NCI-H82 (cell line): ENCODE measurements around the gene GFRA4.
A peak's percentile ranks its signal among the peaks of the same experiment; 100 is the strongest.

Source experiments
- DNase-seq: peaks from one replicate; lab custom pipeline; 2025; lab: John Stamatoyannopoulos, UW

GFRA4 gene, protein sequence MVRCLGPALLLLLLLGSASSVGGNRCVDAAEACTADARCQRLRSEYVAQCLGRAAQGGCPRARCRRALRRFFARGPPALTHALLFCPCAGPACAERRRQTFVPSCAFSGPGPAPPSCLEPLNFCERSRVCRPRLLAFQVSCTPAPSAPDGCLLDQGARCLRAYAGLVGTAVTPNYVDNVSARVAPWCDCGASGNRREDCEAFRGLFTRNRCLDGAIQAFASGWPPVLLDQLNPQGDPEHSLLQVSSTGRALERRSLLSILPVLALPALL

GRCh38 chr20:3663031-3663701 is at the start of gene GFRA4:
TSS of gene GFRA4 (minus strand) at chr20:3663399. CDS start at chr20:3663399, 0 bp downstream.
- DNase-seq = peak; percentile 16

GRCh38 chr20:3712279-3712873 is 49.2 kb upstream of the GFRA4 start, which contains the start of gene SIGLEC1:
TSS of gene SIGLEC1 (minus strand) at chr20:3712600. CDS start at chr20:3707128, 5,472 bp downstream.
- DNase-seq = no peak

DNA sequence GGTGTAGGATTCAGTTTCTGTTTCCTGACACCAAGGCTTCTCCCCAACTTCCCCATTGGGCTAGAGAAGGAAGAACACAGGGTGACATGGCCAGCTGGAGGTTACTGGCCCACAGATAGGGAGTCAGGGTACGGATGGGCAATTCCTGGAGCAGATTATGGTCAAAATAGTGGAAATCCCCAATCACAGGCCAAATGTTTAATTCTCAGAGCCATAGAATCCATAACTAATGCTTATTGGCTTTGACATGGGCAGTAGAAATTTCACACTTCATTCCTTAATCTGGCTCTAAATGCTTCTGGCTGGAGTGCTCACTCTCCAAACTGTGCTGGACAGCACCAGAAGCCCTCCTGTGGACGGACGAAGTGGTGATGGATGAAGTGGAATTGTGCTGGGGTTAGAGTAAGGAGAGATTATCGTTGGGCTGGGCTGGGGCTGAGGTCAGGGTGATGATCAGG is 48.3 kb upstream of the GFRA4 start:
- no peak for DNase-seq

DNA sequence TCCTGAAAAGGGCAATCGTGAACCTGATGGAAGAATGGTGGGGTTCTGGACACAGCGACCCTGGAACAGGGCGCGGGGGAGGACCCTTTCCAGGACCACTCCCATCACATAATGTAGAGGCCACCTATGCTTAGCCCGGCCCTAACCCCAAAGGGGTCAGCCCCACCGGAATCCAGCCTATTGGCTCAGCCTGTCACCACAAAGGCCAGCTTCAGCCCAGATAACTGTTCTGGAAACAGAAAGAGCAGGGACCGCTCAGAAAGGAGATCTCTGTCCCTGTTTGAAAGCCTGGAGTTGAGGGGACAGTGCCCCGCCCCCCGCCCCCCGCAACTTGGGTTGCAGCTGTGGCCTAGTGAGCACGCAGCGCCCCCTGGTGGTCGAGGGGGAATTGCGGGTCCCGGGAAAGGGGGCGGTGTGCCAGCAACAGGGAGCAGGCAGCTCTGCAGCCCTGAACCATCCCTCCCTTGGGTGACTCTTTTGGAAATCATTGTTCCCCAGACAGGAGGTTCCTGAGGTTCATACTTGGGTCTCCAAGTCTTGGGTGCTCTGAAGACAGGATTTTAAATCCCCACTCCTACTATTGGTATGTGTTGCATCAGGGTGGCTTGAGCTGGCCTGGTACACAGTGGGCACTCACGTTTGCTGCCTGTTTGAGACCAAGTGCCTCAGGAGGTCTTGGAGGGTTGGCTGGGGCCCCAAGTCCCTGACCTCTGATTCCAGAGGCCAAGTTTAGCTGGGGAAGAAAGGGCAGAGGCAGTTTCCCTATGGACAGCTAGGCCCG is 47.7 kb upstream of the GFRA4 start:
- peak; percentile 68 for DNase-seq

DNA sequence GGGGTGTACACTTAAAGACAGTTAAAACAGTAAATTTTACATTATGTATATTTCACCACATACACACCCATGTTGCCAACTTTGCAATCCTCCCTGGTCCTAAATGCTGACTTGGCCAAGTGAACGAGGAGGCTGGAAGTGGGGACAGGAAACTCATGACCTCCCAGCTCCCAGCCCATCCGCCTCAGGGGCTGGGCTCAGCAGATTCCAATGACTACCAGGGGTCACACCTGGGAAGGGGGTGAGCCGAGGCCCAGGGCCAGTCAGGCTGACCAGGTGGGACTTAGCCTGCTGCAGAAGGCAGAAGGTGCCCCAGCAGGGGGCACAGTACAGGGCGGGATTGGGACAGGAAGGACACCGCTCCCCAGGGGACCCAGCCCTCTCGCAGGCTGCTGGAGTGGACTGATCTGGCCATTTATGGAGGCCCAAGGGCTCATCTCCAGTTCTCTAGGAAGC is 46.8 kb upstream of the GFRA4 start:
- no peak for DNase-seq

DNA sequence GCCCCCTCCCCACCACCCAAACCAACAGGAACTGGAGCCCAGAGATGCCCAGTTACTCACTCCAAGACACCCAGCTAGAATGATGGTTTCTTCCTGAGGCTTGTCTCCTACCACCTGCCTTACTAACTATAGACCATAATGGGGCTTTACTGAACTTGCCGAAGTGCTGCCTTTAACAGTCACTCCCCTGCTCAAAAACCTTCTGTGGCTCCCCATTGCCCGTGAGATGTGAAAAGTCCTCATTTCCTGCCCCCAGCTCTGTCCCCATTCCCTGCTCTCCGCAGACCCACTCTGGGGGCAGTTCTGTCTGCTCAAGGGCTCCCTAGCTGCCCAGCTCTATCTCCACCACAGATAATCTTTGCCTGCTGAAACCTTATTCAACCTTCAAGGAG is 44.3 kb upstream of the GFRA4 start:
- no peak for DNase-seq

- DNase-seq = no peak
These were observed 43.7 kb upstream of the GFRA4 start for GRCh38 chr20:3706774-3707507.

DNA sequence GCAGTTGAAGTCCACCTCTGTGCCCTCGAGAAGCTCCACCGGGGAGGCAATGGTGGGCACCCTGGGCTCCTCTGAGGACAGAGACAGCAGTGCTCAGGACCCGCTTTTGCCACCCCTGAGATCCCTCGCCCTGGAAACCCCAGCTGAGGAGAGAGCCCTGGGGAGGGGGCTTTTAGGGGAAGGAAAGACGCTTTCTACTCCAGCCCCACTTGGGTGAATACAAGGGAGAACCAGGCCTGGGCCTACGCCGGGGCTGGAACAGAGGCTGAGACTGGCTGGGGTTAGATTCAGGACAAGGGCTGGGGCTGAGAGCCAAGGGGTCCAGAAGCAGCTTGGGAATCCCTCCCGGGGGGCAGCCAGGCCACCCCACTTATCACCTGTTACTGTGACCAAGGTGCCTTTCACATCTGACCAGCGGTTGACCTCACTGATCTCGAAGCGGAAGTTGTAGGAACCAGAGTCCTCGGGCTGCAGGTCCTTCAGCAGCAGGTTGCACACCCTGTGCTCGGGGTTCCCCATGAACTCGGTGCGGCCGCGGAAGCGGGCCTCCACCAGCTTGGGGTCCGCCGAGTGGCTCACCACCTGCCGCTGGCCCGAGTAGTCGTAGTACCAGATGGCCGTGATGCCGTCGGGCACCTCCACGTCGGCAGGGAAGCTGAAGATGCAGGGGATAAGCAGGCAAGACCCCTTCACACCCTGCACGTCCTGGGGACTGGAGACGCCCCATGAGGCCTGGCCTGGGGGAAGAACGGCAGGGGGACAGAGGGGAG is 43.0 kb upstream of the GFRA4 start:
- no peak for DNase-seq

DNA sequence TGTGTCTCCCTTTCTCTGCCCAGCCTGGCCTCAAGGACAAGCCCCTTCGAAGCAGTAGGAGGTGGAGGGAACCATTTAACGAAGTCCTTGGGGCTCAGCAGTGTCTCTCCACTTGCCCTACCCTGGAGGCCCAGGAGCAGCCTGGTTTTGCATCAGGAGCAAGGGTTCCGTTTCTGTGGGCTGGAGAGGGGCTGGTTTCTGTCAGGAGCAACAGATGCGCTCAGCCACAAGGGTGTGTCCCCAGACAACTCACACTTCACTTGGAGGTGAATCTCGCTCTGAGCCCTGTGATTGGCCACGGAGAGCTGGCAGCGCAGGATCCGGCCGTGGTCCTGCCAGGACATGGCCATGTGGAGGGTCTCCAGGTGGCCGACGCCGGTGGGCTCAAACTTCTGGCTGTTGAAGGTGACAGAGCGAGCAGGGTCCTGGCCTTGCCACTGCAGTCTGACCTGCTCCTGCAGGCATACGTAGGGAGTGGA is 42.3 kb upstream of the GFRA4 start:
- DNase-seq = no peak

- no peak for DNase-seq
These were observed 40.9 kb upstream of the GFRA4 start for GRCh38 chr20:3704087-3704486.

DNA sequence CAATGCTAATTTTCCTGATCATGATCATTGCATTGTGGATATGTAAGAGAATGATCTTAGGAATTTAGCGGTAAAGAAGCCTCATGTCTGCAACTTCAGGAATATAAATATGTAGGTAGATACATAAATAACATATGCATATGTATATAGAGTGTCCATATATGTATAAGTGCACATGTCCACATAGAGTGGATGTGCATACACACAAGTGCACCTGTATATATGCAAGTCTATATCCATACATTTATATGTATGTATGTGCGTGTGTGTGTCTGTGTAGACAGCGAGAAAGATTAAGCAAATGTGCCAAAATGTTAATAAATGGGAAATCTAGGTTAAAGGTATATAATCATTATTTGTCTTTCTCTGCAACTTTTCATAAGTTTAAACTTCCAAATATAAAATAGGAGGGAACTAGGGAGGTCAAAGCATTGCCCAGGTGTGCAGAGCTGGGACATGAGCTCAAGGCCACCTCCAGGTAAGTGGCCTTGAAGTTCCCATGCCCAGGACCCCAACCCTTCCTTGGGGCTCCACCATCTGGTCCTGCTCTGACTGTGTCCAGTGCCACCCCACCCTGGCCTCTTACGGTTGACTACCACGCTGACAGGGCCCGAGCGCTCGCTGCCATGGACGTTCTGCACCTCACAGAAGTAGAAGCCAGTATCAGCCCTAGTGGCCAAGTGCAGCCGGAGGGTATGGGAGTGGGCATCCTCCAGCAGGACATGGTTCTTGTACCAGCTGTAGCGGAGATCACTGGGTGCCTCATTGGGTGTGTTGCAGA is 39.6 kb upstream of the GFRA4 start:
- DNase-seq = no peak

DNA sequence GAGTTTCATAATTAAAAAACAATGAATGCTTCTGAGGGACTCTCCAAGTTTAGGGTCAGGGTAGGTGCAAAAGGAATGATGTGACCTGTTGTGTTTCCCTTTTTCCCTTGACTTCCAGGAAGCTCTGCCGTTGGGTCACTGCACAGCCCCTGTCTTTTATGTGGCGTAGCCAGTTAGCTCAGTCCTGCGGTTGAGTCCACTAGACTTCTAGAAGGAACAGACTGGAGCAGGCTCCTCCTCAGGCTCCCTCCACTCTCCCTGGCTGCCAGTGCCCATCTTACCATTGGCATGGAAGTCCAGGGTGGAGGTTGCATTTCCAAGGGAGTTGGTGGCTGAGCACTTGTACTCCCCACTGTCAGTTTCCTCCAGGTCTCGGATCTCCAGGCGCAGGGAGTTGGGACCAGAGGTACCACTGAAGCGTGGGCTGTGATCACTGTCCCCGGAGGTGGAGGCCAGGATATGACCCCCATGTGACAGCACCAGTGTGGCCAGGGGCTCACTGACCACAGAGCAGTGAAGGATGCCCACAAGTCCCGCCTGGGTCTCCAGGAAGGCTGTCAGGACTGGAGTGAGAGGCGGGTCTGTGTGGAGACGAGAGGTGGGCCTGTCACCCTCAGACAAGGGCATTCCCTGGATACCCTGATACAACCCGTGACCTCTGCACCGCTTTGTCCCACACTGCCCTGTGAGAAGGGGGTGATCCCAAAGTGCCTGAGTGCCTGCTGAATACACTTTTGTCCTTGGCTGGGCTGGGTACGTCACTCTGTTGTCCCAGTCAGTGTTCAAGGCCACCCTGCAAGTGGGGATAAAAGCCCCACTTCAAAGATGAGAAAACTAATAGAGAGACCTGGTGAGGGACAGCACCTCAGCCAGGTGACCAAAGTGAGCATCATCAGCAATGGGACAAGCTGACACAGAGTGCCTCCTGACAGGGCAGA is 38.1 kb upstream of the GFRA4 start:
- DNase-seq = no peak

- DNase-seq = no peak
These were observed 35.8 kb upstream of the GFRA4 start for GRCh38 chr20:3699037-3699436.

- DNase-seq = no peak
These were observed 35.4 kb upstream of the GFRA4 start for GRCh38 chr20:3698591-3699001.

DNA sequence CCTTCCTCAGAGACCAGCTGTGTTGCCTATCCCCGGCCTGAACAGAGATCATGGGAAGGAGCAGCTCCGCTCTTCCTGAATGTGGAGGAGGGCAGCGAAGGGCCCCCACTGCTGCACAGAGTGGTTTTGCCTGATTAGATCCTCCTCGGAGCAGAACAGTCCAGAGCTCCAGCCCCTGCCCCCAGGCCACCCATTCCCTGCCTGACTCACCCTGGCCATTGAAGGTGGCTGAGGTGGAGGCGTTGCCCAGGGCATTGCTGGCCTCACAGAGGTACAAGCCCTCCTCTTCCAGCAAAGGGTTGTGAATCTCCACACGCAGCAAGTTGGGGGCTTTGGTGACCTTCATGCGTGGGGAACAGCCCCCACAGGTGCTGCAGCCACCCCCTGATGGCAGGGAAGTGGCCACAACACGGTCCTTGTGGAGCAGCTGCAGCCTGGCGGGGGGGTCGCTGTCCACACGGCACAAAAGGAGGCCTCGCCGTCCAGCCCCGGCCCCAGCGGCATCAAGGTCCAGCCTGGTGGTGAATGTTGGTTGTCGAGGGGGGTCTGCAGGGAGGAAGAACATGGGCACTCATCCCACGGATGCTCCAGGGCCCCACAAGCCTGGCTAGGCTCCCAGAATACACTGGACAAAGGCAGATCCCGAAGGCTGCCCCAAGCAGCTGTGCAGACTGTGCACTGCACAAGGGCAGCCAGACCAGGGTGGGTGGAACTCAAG is 34.5 kb upstream of the GFRA4 start:
- DNase-seq = no peak

- no peak for DNase-seq
These were observed 33.8 kb upstream of the GFRA4 start for GRCh38 chr20:3696745-3697587.

- DNase-seq = peak; percentile 50
These were observed 33.0 kb upstream of the GFRA4 start for GRCh38 chr20:3696200-3696599.
